ENCODE measurements around the gene NRCAM. TPM values are rescaled to one million over a fixed set of nuclear protein-coding genes. Genes with fewer than 3 reads are reported as not detected.

The NRCAM gene
- 2.7 and 3.4 TPM in 2 replicates for total RNA-seq

DNA sequence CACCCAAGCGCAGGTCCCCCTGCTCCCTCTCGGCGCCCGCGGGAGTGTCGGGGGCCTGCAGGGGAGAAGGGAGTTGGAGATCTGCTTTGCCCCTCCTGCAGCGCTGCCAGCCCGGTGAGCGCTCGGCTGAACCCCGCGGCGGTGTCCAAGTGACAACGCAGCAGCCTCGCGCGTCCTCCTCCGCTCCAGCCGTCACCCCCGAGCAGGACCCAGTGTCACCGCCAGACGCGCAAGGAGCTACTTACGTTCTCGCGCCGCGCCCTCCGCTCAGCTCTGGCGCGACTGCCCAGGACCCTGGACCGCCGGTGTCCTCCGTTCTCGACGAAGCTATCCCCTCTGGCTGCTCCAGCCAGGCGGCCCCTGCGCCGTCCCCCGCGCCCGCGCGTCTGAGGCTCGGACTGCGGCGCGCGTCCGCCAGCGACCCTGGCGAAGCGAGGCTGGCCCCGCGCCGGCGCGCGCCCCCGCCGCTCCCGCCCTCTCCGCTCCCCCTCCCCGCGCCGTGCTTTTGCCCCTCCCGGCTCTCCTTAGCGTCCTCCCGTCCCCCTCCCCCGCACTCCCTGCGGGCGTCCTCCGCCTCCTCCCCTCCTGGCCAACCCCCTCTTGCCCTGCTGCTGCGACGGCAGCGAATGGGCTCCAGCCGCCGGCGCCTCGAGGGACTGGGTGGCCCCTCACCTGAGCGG, at the start of gene NRCAM:
Gene NRCAM, minus strand, starts transcription at position 439 of the 680 bp plus-strand sequence. CDS start 216,372 bp downstream, outside the sequence.

DNA sequence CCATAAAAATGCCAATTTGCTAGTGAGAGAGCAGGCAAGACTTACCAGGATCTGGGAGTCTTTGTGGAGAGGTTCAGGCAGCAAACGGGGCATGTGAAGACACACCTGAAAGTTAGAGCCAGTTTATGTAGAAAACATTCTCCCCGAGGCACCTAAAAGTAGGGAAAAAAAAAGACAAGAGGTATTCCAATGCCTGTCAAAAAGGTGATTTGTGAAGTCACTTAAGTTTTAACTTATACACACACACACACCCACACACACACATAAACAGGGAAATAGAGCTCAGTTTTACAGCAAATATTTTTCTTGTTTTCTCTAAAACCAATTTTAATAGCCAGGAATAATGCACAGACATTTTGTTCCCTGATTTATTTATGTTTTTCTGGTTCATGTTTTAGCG, 326.0 kb downstream of the NRCAM start, which contains the start of gene LAMB4:
Gene LAMB4, minus strand, starts transcription at position 101 of the 400 bp plus-strand sequence. CDS start 7,197 bp downstream, outside the sequence.

Other genes starting within 250 kb of the NRCAM start
- 30.4 and 30.7 TPM in 2 replicates for gene PNPLA8, start 69.7 kb upstream of the NRCAM start, total RNA-seq
- 23.0 and 23.5 TPM in 2 replicates for gene THAP5, start 113.3 kb upstream of the NRCAM start, total RNA-seq
- gene DNAJB9, start 113.4 kb upstream of the NRCAM start, total RNA-seq = 22.9 and 40.2 TPM in 2 replicates